Lower lobe of right lung (tissue), 2 donors: ENCODE results near the gene MPPED2. TPM values are rescaled to one million over a fixed set of nuclear protein-coding genes. Genes with fewer than 3 reads are reported as not detected.

ENCODE experiments used
- ATAC-seq, 2 donors: fragments of 200-7000 bp; cut with Tn5 transposase; one replicate each; pipeline ENCODE4 v1.9.1; 2020 to 2022; ENCODE audit warnings: mild to moderate bottlenecking in 2 of 2, moderate library complexity in 2 of 2
- DNase-seq: peaks from one replicate; pipeline ENCODE4 v3.0.0-alpha.2; 2020
- H3K27ac ChIP-seq: fragments of 200-600 bp; one replicate; pipeline ENCODE4 v1.8.0; 2022
- H3K27me3 ChIP-seq: fragments of 200-600 bp; one replicate; pipeline ENCODE4 v1.8.0; 2022; ENCODE audit warnings: low read depth
- H3K36me3 ChIP-seq: fragments of 200-600 bp; one replicate; pipeline ENCODE4 v1.8.0; 2022; ENCODE audit warnings: mild to moderate bottlenecking
- H3K4me1 ChIP-seq: fragments of 200-600 bp; one replicate; pipeline ENCODE4 v1.8.0; 2022
- H3K4me3 ChIP-seq: fragments of 200-600 bp; one replicate; pipeline ENCODE4 v1.8.0; 2022; ENCODE audit warnings: mild to moderate bottlenecking
- H3K9me3 ChIP-seq: fragments of 200-600 bp; one replicate; pipeline ENCODE4 v1.8.0; 2022
- intact Hi-C: fragments of 100-400 bp; cut with DNase I; formaldehyde crosslinking; loops from one replicate; pipeline ENCODE4 v1.11.0; 2022
- total RNA-seq: library from RNA; stranded (reverse); fragmentation: NEBNext Ultra II Directional; extraction: Animal tissue kit (Norgen Biotek cat#: 25700); gene quantifications from one replicate; pipeline ENCODE4 v1.2.1, GENCODE V29; 2021
- TF ChIP-seq, protein P1 (sequence below): fragments of 200-600 bp; IDR thresholded peaks from one replicate; pipeline ENCODE4 v1.8.0; 2022; ENCODE audit warnings: antibody characterized with exemption, mild to moderate bottlenecking
- donor health status: DM: no; HTN: yes; CAD: no; lungs with severe emphysema.

Gene MPPED2
- total RNA-seq, 1 donor from 2014 or later = 1.5 TPM

GRCh38 chr11:30377347-30377746, 208.8 kb downstream of the MPPED2 start:
- no peaks in the 10 kb centered on the region for H3K36me3 ChIP-seq
- H3K4me1 ChIP-seq = no peaks in the 10 kb centered on the region
- H3K27ac ChIP-seq = no peak overlapping the region
- H3K9me3 ChIP-seq = no peaks in the 10 kb centered on the region
- H3K4me3 ChIP-seq = no peak overlapping the region
- TF ChIP-seq, protein P1, sequence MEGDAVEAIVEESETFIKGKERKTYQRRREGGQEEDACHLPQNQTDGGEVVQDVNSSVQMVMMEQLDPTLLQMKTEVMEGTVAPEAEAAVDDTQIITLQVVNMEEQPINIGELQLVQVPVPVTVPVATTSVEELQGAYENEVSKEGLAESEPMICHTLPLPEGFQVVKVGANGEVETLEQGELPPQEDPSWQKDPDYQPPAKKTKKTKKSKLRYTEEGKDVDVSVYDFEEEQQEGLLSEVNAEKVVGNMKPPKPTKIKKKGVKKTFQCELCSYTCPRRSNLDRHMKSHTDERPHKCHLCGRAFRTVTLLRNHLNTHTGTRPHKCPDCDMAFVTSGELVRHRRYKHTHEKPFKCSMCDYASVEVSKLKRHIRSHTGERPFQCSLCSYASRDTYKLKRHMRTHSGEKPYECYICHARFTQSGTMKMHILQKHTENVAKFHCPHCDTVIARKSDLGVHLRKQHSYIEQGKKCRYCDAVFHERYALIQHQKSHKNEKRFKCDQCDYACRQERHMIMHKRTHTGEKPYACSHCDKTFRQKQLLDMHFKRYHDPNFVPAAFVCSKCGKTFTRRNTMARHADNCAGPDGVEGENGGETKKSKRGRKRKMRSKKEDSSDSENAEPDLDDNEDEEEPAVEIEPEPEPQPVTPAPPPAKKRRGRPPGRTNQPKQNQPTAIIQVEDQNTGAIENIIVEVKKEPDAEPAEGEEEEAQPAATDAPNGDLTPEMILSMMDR = no peak
- ATAC-seq = no peak
- intact Hi-C loops = no loop called here
- DNase-seq = no peak
- no peaks in the 10 kb centered on the region for H3K27me3 ChIP-seq

GRCh38 chr11:30370164-30370563, 216.0 kb downstream of the MPPED2 start:
- no peaks in the 10 kb centered on the region for H3K9me3 ChIP-seq
- no peaks in the 10 kb centered on the region for H3K4me1 ChIP-seq
- no peaks in the 10 kb centered on the region for H3K27me3 ChIP-seq
- ATAC-seq (no peak), DNase-seq (no peak)
- H3K27ac ChIP-seq = no peak overlapping the region
- intact Hi-C loops = no loop called here
- no peak overlapping the region for H3K4me3 ChIP-seq
- H3K36me3 ChIP-seq = no peaks in the 10 kb centered on the region
- TF ChIP-seq, protein P1 = no peak

GRCh38 chr11:30368394-30368793, 217.8 kb downstream of the MPPED2 start:
- TF ChIP-seq, protein P1 = no peak
- no peaks in the 10 kb centered on the region for H3K36me3 ChIP-seq
- ATAC-seq (no peak), DNase-seq (no peak)
- no peaks in the 10 kb centered on the region for H3K4me1 ChIP-seq
- intact Hi-C loops = no loop called here
- H3K27me3 ChIP-seq = no peaks in the 10 kb centered on the region
- no peaks in the 10 kb centered on the region for H3K9me3 ChIP-seq
- H3K27ac ChIP-seq = no peak overlapping the region
- no peak overlapping the region for H3K4me3 ChIP-seq

GRCh38 chr11:30365793-30366517, 220.2 kb downstream of the MPPED2 start:
- ATAC-seq (no peak), DNase-seq (no peak)
- TF ChIP-seq, protein P1 = no peak
- no peaks in the 10 kb centered on the region for H3K4me1 ChIP-seq
- no peaks in the 10 kb centered on the region for H3K36me3 ChIP-seq
- intact Hi-C loops = no loop called here
- no peaks in the 10 kb centered on the region for H3K27me3 ChIP-seq
- H3K4me3 ChIP-seq = no peak overlapping the region
- no peaks in the 10 kb centered on the region for H3K9me3 ChIP-seq
- H3K27ac ChIP-seq = no peak overlapping the region

DNA sequence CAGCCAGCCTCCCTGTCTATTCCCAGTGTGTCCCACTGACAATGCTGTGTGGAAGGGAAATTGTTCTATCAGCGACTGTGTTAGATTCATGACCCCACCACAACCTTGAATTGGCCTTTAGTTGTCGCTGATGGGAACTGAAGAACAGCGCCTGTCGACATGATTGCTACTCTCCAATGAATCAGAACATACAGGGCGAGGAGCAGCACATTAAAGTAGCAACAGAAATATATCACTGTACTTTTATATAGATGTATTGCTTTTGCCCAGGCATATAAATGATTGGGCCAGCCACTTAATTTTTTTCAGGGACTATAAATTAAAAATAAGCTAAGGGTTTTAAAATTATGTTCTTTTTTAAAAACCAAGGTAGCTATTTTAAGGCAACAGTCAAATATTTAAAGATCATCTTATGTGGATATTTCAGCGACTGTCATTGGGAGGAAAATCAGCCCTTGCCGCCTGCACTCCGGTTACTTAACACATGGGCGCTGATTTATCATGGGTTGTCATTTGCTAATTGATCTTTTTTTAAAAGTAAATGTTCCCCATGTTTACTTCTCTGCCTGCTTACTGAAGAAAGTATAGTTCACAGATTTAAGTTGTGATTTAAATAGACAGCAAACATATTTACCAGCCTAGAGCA, 221.2 kb downstream of the MPPED2 start:
- Histone ChIP-seq H3K4me3 (no peak overlapping the region), H3K27me3 (no peaks in the 10 kb centered on the region), H3K9me3 (no peaks in the 10 kb centered on the region), H3K27ac (no peak overlapping the region), H3K36me3 (no peaks in the 10 kb centered on the region), H3K4me1 (no peaks in the 10 kb centered on the region)
- TF ChIP-seq, protein P1 = no peak
- no peak for DNase-seq
- ATAC-seq = no peak
- intact Hi-C loops = no loop called here
